IPS-15b (cell line): ENCODE measurements around the gene RBP3.
A peak's percentile ranks its signal among the peaks of the same experiment; 100 is the strongest.
"Not testable (repeated sequence)": the region's sequence is repeated elsewhere in the genome, so short reads cannot be mapped to it uniquely, and the experiment has no call there.

Source experiments
- H3K27me3 ChIP-seq: one replicate; pipeline ENCODE4 v1.6.1; 2013; ENCODE audit warnings: low read length; ENCODE audit not compliant: control insufficient read depth, insufficient read depth
- H3K36me3 ChIP-seq: one replicate; pipeline ENCODE4 v1.6.1; 2013; ENCODE audit warnings: low read length; ENCODE audit not compliant: control insufficient read depth, insufficient read depth
- H3K4me1 ChIP-seq: one replicate; pipeline ENCODE4 v1.6.1; 2013; ENCODE audit warnings: mild to moderate bottlenecking, low read length; ENCODE audit not compliant: control insufficient read depth, insufficient read depth
- H3K4me3 ChIP-seq: one replicate; pipeline ENCODE4 v1.5.1; 2013; ENCODE audit warnings: low read depth, low read length
- H3K9ac ChIP-seq: one replicate; pipeline ENCODE4 v1.6.1; 2013; ENCODE audit warnings: low read depth, mild to moderate bottlenecking, low read length
- H3K9me3 ChIP-seq: one replicate; pipeline ENCODE4 v1.6.1; 2013; ENCODE audit warnings: mild to moderate bottlenecking, low read length; ENCODE audit not compliant: control insufficient read depth, insufficient read depth

Gene RBP3

DNA sequence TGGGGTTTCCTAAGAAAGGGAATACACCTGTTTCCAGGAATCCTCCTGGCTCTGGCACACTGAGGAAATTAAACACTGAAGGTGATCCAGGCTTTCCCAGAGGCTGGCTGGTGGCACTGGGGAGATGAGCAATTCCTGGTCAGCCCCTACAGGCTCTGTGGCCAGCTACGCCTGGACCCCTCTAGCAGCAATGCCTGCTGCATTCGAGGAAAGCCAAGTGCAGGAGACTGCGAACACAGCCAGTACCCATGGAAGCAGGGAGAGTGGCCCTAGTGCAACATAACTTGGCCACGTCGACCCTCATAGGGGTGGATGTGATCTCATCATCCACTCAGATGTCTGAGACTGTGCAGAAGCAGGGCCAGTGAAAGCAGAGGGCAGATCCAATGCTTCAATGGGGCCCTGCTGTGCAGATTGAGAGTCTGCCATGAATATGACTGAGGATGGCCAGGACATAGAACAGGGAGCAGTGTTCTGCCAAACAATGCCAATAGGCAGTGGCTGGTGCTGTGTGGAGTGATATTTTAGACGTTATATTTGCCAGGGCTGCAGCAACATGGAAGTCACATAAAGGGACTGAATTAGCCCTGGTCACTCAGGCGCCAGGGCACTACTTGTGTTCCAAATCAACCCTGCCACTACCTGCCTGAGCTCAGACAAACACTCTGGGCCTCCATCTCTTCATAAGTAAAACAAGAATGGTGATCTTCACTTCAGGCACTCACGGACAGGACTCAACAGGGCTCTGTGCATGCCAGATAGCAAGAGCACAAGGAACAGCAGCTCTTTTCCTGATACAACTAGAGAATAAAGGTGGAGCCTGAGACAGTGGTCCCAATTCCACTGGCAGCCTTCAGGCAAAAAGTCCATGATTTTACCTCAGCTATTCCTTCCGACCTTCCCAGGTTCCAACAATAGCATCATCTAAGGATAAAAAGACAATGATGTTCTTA lies 33.5 kb downstream of the RBP3 start:
- peaks cover 12% of the 10 kb centered on the region for H3K4me1 ChIP-seq
- no peaks in the 10 kb centered on the region for H3K36me3 ChIP-seq
- H3K4me3 ChIP-seq = no peak overlapping the region
- no peaks in the 10 kb centered on the region for H3K9me3 ChIP-seq
- peaks cover 8% of the 10 kb centered on the region for H3K27me3 ChIP-seq
- H3K9ac ChIP-seq = no peak overlapping the region

- Histone ChIP-seq H3K4me3 (peak overlapping the region; percentile 89), H3K9ac (peak overlapping the region; percentile 37)
Observed at GRCh38 chr10:47383261-47384147, 35.3 kb downstream of the RBP3 start.

DNA sequence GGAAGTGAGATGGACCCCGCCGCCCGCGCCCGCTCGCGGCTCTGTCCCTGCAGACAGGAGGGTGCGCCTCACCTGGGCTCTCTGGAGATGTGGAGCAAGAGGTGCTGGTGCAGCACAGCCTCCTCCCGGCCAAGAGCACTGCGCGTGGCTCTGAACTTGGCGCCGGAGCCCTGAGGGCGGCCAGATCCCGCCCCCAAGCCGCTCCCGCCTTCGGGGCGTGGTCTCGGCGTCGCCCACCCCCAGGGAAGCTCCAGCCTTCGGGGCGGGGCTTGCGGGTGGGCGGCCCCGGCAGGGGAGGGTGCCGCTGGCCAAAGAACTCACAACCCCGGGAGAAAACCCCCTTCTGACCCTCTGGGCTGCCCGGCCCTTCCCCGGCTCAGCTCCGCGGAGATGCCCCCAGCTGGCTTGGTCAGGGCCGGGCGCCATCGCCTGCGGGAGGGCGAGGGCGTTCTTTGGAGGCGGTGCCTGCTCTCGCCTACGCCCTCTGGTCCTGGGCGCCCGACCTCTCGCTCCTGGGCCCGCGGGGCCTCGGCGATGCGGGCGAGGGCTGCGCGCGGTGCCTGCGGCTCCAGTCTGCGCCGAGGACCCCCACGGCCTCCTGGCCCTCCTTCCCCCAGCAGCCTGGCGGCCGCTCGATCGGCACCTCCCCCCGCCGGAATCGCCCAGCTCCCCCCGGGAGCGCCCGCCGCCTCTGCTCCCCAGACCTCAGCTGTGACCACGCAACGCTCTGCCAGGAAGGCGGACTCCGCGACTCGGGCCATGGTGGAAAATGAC lies 36.2 kb downstream of the RBP3 start, which contains the start of gene ZNF488:
Gene ZNF488 (minus strand): TSS at position 146 of the 774 bp plus-strand sequence. CDS start 15,464 bp downstream, outside the sequence.
- peaks cover 8% of the 10 kb centered on the region for H3K27me3 ChIP-seq
- peak within 1 kb of the TSS; percentile 54 for H3K9ac ChIP-seq

More at GRCh38 chr10:47383261-47384147, 35.3 kb downstream of the RBP3 start:
- Histone ChIP-seq H3K27me3 (peaks cover 8% of the 10 kb centered on the region), H3K36me3 (no peaks in the 10 kb centered on the region), H3K9me3 (no peaks in the 10 kb centered on the region), H3K4me1 (peaks cover 12% of the 10 kb centered on the region)

DNA sequence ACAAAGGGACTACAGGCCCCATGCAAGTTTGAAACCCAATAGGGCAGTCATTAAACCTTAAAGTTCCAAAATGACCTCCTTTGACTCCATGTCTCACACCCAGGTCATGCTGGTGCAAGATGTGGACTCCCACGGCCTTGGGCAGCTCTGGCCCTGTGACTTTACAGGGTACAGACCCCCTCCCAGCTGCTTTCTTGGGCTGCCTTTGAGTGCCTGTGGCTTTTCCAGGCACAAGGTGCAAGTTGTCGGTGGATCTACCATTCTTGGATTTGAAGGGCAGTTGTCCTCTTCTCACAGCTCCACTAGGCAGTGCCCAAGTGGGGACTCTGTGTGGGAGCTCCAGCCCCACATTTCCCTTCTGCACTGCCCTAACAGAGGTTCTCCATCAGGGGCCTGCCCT lies 37.9 kb downstream of the RBP3 start:
- H3K4me3 ChIP-seq, H3K27me3 ChIP-seq, H3K9me3 ChIP-seq, H3K36me3 ChIP-seq, H3K9ac ChIP-seq: not testable (repeated sequence)
- peaks cover 12% of the 10 kb centered on the region for H3K4me1 ChIP-seq

More for the DNA sequence above, 36.2 kb downstream of the RBP3 start, which contains the start of gene ZNF488:
- Histone ChIP-seq H3K4me3 (peak within 1 kb of the TSS; percentile 89), H3K4me1 (peaks cover 12% of the 10 kb centered on the region), H3K36me3 (no peaks in the 10 kb centered on the region), H3K9me3 (no peaks in the 10 kb centered on the region)

DNA sequence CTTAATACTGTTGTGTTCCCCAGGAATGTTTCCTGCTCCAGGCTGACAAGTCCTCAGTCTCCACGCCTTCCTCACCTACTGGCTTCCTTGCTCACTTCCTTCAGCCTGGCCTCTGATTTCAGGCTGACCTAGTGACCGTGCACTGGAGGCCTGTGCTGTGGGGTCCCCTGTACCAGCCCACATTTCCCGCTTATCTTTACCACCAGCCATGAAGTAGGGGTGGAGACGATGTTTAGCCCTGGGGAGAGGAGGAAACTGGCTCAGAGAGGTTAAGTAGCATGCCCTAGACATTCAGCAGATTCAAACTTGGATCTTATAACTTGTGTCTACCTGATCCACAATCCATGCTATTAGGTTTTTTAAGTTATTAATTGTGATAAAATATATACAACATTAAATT lies 40.7 kb downstream of the RBP3 start:
- H3K4me1 ChIP-seq = no peaks in the 10 kb centered on the region
- no peaks in the 10 kb centered on the region for H3K36me3 ChIP-seq
- H3K27me3 ChIP-seq = peaks cover 8% of the 10 kb centered on the region
- H3K9ac ChIP-seq = no peak overlapping the region
- no peaks in the 10 kb centered on the region for H3K9me3 ChIP-seq
- H3K4me3 ChIP-seq = no peak overlapping the region

DNA sequence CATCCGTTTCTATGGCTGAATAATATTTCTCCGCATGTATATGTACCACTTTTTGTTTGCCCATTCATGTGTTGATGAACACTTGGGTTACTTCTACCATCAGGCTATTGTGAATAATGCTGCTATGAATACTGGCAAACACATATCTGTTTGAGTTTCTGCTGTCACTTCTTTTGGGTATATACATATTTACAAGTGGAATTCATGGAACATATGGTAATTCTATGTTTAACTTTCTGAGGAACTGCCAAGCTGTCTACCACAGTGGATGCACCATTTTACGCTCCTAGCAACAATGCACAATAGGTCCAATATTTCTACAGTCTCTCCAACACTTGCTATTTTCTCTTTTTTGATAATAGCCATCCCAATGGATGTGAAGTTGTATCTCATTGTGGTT lies 41.5 kb downstream of the RBP3 start:
- no peaks in the 10 kb centered on the region for H3K9me3 ChIP-seq
- H3K4me1 ChIP-seq = no peaks in the 10 kb centered on the region
- no peak overlapping the region for H3K9ac ChIP-seq
- no peaks in the 10 kb centered on the region for H3K36me3 ChIP-seq
- no peak overlapping the region for H3K4me3 ChIP-seq
- H3K27me3 ChIP-seq = peaks cover 8% of the 10 kb centered on the region

GRCh38 chr10:47396311-47396717 lies 48.2 kb downstream of the RBP3 start:
- Histone ChIP-seq H3K36me3 (no peaks in the 10 kb centered on the region), H3K4me3 (no peak overlapping the region), H3K9me3 (no peaks in the 10 kb centered on the region), H3K4me1 (no peaks in the 10 kb centered on the region), H3K9ac (no peak overlapping the region), H3K27me3 (no peaks in the 10 kb centered on the region)

- H3K9me3 ChIP-seq = no peaks in the 10 kb centered on the region
- H3K36me3 ChIP-seq = no peaks in the 10 kb centered on the region
- H3K4me3 ChIP-seq = no peak overlapping the region
- H3K4me1 ChIP-seq = peaks cover 3% of the 10 kb centered on the region
- H3K27me3 ChIP-seq = no peaks in the 10 kb centered on the region
- no peak overlapping the region for H3K9ac ChIP-seq
Observed at GRCh38 chr10:47397256-47397655, 49.1 kb downstream of the RBP3 start.

DNA sequence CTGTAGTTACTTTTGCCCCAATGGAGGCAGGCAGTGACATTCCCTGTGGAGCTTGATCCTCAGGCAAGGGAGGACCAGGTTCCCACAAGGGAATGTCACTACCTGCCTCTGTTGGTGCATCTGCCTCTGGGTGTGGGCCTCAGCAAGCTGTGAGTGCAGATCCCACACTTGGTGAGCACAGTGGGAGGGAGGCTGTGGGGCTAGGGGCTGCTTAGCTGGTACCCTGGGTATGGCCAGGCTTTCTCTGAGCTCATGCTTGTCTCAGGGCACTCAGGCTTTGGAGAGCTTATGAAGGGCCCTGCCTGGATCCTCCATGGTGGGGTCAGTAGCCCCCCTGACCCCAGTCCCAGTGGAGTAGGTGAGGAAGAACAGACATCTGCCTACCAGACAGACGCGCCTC lies 52.1 kb downstream of the RBP3 start:
- no peak overlapping the region for H3K9ac ChIP-seq
- H3K27me3 ChIP-seq = no peaks in the 10 kb centered on the region
- H3K9me3 ChIP-seq = no peaks in the 10 kb centered on the region
- H3K36me3 ChIP-seq = no peaks in the 10 kb centered on the region
- no peak overlapping the region for H3K4me3 ChIP-seq
- peaks cover 15% of the 10 kb centered on the region for H3K4me1 ChIP-seq

DNA sequence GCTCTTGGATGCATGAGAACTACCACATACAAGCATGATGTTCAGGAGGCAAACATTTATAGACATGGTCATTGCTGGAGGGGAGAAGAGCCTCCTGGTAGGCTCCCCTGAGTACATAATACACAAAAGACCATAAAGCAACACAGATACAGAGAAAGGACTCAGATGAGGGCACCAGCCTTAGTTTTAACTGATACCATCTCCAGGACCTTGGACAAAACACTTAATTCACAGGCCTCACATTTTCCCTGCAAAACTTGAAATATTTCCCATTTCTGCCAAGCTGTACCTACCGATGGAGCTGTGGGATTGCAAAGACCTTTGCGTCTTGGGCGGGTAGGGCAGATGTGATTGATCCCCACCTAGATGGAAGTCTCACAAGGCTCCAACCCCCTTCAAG lies 52.6 kb downstream of the RBP3 start:
- H3K4me3 ChIP-seq = no peak overlapping the region
- peaks cover 15% of the 10 kb centered on the region for H3K4me1 ChIP-seq
- no peaks in the 10 kb centered on the region for H3K9me3 ChIP-seq
- H3K9ac ChIP-seq = no peak overlapping the region
- H3K27me3 ChIP-seq = no peaks in the 10 kb centered on the region
- no peaks in the 10 kb centered on the region for H3K36me3 ChIP-seq

DNA sequence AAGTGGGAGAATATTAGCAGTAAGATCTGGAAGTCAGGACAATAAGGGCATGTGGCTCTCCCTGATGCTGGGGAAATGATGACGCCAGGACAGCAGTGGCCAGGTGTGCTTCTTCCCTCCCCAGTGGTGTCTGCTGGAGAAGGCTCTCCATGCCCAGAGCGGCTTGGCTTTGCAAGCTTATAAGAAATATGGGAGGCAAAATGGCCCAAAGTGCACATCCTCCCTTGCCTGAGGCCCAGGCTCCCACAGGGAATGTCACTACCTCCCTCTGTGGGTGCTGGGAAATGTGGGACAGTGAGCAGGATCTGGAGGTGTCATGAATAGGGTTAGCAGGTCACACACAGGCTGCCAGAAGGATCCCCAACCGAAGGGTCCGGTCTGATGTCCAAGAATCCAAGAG lies 53.0 kb downstream of the RBP3 start:
- Histone ChIP-seq H3K9ac (no peak overlapping the region), H3K4me1 (peaks cover 15% of the 10 kb centered on the region), H3K27me3 (no peaks in the 10 kb centered on the region), H3K9me3 (no peaks in the 10 kb centered on the region), H3K36me3 (no peaks in the 10 kb centered on the region), H3K4me3 (no peak overlapping the region)
